ENCODE results near the gene ZDHHC5. TPM values are rescaled to one million over a fixed set of nuclear protein-coding genes. Genes with fewer than 3 reads are reported as not detected.
"Not testable (repeated sequence)": the region's sequence is repeated elsewhere in the genome, so short reads cannot be mapped to it uniquely, and the experiment has no call there.

ZDHHC5 gene
- total RNA-seq, 2 experiments from 2014 or later: 81.9 to 82.2 TPM

DNA sequence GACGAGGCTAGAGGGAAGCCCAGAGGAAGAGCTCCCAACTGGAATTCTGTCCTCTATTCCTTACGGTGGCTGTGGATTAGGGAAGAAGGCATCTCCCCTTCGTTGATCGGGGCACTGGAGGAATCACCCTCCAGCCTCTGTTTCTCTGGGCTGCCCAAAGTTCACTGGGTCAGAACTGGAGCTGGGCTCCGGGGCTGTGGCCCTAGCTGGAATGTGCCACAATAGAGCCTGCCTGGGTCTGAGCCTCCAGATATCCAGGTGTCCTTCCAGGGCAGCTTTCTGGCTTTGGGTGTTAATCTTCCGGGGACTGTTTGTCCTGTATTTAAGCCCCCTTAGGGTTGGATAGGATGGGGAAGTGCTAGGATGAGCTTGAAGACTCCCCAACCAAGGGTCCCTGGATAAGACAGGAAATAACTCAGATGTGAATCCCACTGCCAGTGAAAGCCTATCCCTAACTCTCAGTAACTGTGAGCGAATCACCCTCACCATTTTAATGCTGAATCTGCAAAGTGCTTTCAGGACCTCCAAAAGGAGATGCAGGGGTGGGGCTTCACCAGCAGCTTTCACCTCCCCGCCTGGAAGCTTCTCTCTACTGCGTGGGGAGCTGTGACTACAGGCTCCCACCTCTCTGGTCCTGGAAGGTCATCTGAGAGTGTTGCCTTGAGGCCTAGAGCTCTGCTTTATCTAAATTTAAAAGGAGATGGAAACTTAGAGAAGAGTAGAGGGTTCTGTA is 27.7 kb upstream of the ZDHHC5 start:
- POLR2A ChIA-PET: no interaction called here
- CTCF ChIA-PET: interaction anchor here (0.9 to 5.0 kb wide), 13 partner anchors 8 to 289 kb away, joined by 3 to 47 read pairs (median 4); partner anchors contain the start of genes SLC43A1 and UBE2L6

- ChIA-PET POLR2A (no interaction called here), CTCF (interaction anchor here (0.5 to 5.0 kb wide), 18 partner anchors 9 to 296 kb away, joined by 3 to 47 read pairs (median 3); partner anchors contain the start of genes MED19, SLC43A1, TMX2 and UBE2L6)
Observed at GRCh38 chr11:57641011-57641807, 26.7 kb upstream of the ZDHHC5 start.

- CTCF ChIA-PET: interaction anchor here (0.7 to 3.8 kb wide), 23 partner anchors 11 to 422 kb away, joined by 3 to 38 read pairs (median 4); partner anchors contain the start of gene UBE2L6
- POLR2A ChIA-PET: no interaction called here
Observed at GRCh38 chr11:57643802-57644201, 24.1 kb upstream of the ZDHHC5 start.

- ChIA-PET CTCF (interaction anchor here (0.5 to 3.8 kb wide), 23 partner anchors 9 to 299 kb away, joined by 3 to 38 read pairs (median 3); partner anchors contain the start of gene UBE2L6), POLR2A (interaction anchor here (0.6 to 0.8 kb wide), 2 partner anchors 21 to 78 kb away, joined by 3 to 4 read pairs; partner anchors contain the start of gene UBE2L6)
Observed at GRCh38 chr11:57644748-57645688, 22.9 kb upstream of the ZDHHC5 start.

DNA sequence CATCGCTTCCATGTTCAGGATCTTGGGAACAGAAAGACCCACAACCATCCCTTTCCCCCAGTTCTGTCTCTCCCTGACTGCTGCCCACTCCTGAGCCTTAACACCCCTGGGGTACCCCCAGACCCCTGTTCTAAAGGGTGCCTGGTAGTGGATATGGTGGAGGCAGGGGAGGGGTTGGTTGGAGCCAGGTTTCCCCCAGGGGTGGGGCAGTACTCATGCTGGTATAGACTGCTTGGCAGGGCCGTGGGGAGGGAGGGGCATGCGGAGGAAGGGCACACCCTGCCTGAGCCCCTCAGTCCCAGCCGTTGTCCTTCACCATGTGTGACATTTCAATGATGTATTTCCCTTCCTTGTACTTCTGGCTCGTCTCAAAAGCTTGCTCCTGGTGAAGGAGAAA is 22.2 kb upstream of the ZDHHC5 start:
- ChIA-PET POLR2A (no interaction called here), CTCF (interaction anchor here (1.4 to 3.8 kb wide), 5 partner anchors 17 to 187 kb away, joined by 3 to 38 read pairs (median 9); partner anchors contain the start of gene UBE2L6)

GRCh38 chr11:57646194-57646798 is 21.6 kb upstream of the ZDHHC5 start:
- ChIA-PET CTCF (interaction anchor here (0.7 to 3.8 kb wide), 2 partner anchors 78 to 301 kb away, joined by 3 to 38 read pairs; partner anchors contain the start of gene UBE2L6), POLR2A (interaction anchor here (1.5 kb wide), 1 partner anchor 79 kb away, joined by 3 read pairs; the partner anchor contains the start of gene UBE2L6)

DNA sequence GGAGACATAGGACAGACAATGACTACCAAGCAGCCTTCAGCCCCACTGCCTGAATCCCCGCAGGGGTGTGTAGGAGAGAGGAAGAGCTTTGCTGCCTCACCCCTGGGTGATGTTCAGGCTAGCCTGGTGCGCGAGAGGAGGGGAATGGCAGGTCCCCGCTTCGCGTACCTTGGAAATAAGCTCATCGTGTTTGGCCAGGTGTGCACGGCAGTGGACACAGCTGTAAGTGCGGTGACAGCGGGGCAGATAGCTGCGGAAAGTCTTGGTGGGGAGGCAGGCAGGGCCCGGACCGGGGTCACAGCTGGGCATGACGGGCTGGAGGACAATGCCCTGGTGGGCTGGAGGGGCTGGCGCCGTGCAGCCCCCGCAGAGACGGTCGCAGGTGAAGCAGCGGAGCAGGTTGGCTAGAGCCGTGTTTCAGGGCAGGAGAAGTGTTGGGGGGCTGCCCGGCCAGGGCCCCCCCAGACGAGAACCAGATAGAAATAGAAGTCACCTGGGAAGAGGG is 21.1 kb upstream of the ZDHHC5 start:
- POLR2A ChIA-PET: interaction anchor here (1.5 kb wide), 1 partner anchor 79 kb away, joined by 3 read pairs; the partner anchor contains the start of gene UBE2L6
- CTCF ChIA-PET: interaction anchor here (0.7 to 3.8 kb wide), 2 partner anchors 78 to 301 kb away, joined by 3 to 38 read pairs; partner anchors contain the start of gene UBE2L6

DNA sequence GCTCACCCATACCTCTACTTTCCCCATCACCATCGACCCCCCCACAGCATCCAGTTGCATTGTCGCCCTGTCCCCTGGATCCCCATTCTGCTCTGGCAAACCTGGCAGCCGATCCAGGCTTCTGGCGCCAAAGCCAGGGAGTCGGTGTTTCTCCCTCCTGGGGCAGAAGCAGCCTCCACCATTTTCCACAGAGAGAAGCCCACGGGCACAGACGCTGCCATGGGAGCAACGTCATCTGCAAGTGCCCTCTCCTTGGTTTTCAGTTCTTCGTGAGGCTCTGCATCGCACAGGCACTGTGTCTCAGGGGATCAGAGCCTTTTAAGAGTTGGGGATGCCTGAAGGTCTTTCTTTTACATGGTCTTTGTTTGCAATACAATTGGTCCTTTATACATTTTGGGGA is 20.5 kb upstream of the ZDHHC5 start:
- ChIA-PET CTCF (interaction anchor here (1.3 to 3.8 kb wide), 3 partner anchors 8 to 154 kb away, joined by 3 to 38 read pairs (median 5); partner anchors contain the start of gene UBE2L6), POLR2A (interaction anchor here (1.5 kb wide), 1 partner anchor 80 kb away, joined by 3 read pairs; the partner anchor contains the start of gene UBE2L6)

DNA sequence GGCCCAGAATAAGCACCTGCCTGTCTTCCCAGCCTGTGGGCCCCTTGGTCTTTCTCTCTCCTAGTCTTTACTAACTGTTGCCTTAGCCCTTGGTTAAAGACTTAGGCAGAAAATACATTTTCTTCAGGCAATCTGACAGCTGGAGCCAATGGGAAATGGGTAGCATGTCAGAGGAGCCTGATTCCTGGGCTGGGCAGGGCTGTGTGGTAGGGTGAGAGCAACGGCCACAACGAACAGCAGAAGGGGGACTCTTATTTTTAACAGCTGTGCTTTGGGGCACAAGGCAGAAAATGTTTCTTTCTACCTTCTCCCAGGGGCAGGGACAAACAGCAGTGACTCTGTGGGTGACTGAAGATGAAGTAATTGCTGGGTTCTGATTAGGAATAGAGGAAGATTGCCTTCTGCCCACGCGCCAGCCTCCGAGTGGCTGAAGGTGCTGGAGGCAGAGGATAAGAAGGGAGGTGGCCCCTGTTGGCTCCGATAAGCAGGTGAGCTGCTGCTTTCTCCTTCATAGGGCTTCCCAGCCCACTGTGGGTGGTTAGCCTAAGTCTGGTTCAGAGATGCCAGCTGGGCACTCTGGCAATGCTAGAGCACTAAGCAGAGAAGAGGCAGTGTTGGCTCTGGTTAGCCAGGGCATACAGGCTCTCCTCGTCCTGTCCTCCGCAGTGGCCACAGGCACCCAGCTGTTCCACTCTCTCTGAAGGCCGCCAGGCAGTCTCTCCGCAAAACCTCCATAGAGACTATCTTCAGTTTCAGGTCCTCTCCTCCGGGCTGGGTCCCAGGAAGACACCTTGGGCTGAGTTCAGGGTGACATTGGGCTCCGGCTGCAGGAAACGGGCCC is 19.7 kb upstream of the ZDHHC5 start:
- CTCF ChIA-PET: interaction anchor here (1.3 to 1.4 kb wide), 2 partner anchors 8 to 153 kb away, joined by 3 to 5 read pairs; no protein-coding TSS in a partner anchor
- POLR2A ChIA-PET: no interaction called here

GRCh38 chr11:57648801-57649735 is 18.8 kb upstream of the ZDHHC5 start:
- ChIA-PET POLR2A (interaction anchor here (0.7 kb wide), 1 partner anchor 11 kb away, joined by 3 read pairs; no protein-coding TSS in a partner anchor), CTCF (interaction anchor here (1.3 to 1.4 kb wide), 2 partner anchors 9 to 152 kb away, joined by 3 to 5 read pairs; no protein-coding TSS in a partner anchor)

GRCh38 chr11:57649826-57650738 is 17.8 kb upstream of the ZDHHC5 start, which contains the start of gene YPEL4:
Gene YPEL4, minus strand, starts transcription at chr11:57649912. Its CDS starts 2,805 bp downstream, at chr11:57647107.
- CTCF ChIA-PET: no interaction called here
- POLR2A ChIA-PET: no interaction called here

- POLR2A ChIA-PET: no interaction called here
Observed at GRCh38 chr11:57650739-57651090, 17.2 kb upstream of the ZDHHC5 start.

DNA sequence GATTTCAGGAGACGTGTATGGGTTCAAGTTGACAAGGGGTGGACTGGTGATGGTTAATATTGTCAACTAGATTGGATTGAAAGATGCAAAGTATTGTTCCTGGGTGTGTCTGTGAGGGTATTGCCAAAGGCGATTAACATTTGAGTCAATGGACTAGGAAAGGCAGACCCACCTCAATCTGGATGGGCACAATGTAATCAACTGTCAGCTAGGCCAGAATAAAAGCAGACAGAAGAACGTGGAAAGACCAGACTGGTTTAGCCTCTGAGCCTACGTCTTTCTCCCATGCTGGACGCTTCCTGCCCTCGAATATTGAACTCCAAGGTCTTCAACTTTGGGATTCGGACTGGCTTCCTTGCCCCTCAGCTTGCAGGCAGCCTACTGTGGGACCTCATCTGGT is 16.5 kb upstream of the ZDHHC5 start:
- POLR2A ChIA-PET: no interaction called here
- CTCF ChIA-PET: no interaction called here

More at GRCh38 chr11:57650739-57651090, 17.2 kb upstream of the ZDHHC5 start:
- CTCF ChIA-PET: no interaction called here

DNA sequence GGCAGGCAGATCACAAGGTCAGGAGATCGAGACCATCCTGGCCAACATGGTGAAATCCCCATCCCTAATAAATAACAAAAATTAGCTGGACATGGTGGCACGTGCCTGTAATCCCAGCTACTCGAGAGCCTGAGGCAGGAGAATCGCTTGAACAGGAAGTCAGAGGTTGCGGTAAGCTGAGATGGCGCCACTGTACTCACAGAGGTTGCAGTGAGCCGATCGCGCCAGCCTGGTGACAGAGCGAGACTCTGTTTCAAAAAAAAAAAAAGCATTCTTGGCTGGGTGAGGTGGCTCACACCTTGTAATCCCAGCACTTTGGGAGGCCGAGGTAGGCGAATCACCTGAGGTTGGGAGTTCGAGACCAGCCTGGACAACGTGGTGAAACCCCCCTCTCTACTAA is 15.7 kb upstream of the ZDHHC5 start:
- CTCF ChIA-PET: interaction anchor here (0.6 to 1.0 kb wide), 3 partner anchors 9 to 138 kb away, joined by 3 to 5 read pairs (median 3); partner anchors contain the start of gene UBE2L6
- POLR2A ChIA-PET: not testable (repeated sequence)

DNA sequence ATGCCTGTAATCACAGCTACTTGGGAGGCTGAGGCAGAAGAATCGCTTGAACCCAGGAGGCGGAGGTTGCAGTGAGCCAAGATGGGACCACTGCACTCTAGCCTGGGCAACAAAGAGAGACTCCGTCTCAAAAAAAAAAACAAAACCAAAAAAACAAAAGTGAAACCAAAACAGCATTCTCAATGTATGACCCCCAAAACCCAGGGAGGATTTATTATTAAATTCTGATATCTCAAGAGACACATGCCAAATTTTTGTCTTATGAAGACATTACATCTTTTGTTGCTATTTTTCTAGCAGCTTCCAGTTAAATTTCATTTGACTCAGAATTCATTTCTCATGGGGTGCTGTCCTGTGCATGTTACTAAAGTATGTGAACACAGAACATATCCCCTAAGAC is 15.3 kb upstream of the ZDHHC5 start:
- ChIA-PET CTCF (interaction anchor here (0.6 to 1.0 kb wide), 3 partner anchors 10 to 138 kb away, joined by 3 to 5 read pairs (median 3); partner anchors contain the start of gene UBE2L6), POLR2A (no interaction called here)
